Neural progenitor cell (in vitro differentiated cells): ENCODE results near the gene ANO2. TPM values are rescaled to one million over a fixed set of nuclear protein-coding genes. Genes with fewer than 3 reads are reported as not detected.

Experiments used
- DNase-seq: peaks from one replicate; pipeline ENCODE4 v3.0.0-alpha.2; 2016; ENCODE audit warnings: low spot score
- H2AFZ ChIP-seq: fragments of 200-600 bp; sonication (generic); replicated peaks from 2 replicates; pipeline ENCODE4 v1.6.1; 2016; ENCODE audit warnings: antibody characterized with exemption
- H3F3A ChIP-seq: fragments of 200-600 bp; sonication (generic); 2 replicates; pipeline ENCODE4 v1.6.1; 2016; ENCODE audit warnings: antibody characterized with exemption, low read depth
- H3K27ac ChIP-seq: fragments of 200-600 bp; sonication (generic); 2 replicates; pipeline ENCODE4 v1.5.1; 2016; ENCODE audit warnings: mild to moderate bottlenecking
- H3K27me3 ChIP-seq: fragments of 200-600 bp; sonication (generic); 2 replicates; pipeline ENCODE4 v1.6.1; 2016; ENCODE audit warnings: mild to moderate bottlenecking, moderate library complexity
- H3K36me3 ChIP-seq: fragments of 200-600 bp; sonication (generic); 2 replicates; pipeline ENCODE4 v1.5.1; 2016
- H3K4me1 ChIP-seq: fragments of 200-600 bp; sonication (generic); 2 replicates; pipeline ENCODE4 v1.6.1; 2016; ENCODE audit warnings: mixed run types
- H3K4me2 ChIP-seq: fragments of 200-600 bp; sonication (generic); 2 replicates; pipeline ENCODE4 v1.6.1; 2016
- H3K4me3 ChIP-seq: fragments of 200-600 bp; sonication (generic); 2 replicates; pipeline ENCODE4 v1.5.1; 2016
- H3K79me2 ChIP-seq: fragments of 200-600 bp; sonication (generic); 2 replicates; pipeline ENCODE4 v1.6.1; 2016; ENCODE audit warnings: low read depth
- H3K9ac ChIP-seq: fragments of 200-600 bp; sonication (generic); 2 replicates; pipeline ENCODE4 v1.6.1; 2016
- H3K9me3 ChIP-seq: fragments of 200-600 bp; sonication (generic); 2 replicates; pipeline ENCODE4 v1.5.1; 2016; ENCODE audit warnings: low read depth
- H4K20me1 ChIP-seq: fragments of 200-600 bp; sonication (generic); 2 replicates; pipeline ENCODE4 v1.6.1; 2016; ENCODE audit warnings: low read depth
- H3K27ac Mint-ChIP-seq: 3 replicates; pipeline ENCODE4 v1.8.0; 2021; ENCODE audit warnings: mixed read lengths
- H3K27me3 Mint-ChIP-seq: 2 replicates; pipeline ENCODE4 v1.8.0; 2022; ENCODE audit warnings: low read depth, mild to moderate bottlenecking, inconsistent platforms, moderate library complexity, mixed read lengths; ENCODE audit not compliant: insufficient read depth
- H3K36me3 Mint-ChIP-seq: 3 replicates; pipeline ENCODE4 v1.8.0; 2021; ENCODE audit warnings: mixed read lengths
- H3K4me1 Mint-ChIP-seq: 3 replicates; pipeline ENCODE4 v1.8.0; 2021; ENCODE audit warnings: mixed read lengths
- H3K4me3 Mint-ChIP-seq: 3 replicates; pipeline ENCODE4 v1.8.0; 2021; ENCODE audit warnings: mild to moderate bottlenecking, moderate library complexity, mixed read lengths
- H3K9me3 Mint-ChIP-seq: 3 replicates; pipeline ENCODE4 v1.8.0; 2020; ENCODE audit warnings: mixed read lengths
- EZH2 ChIP-seq: fragments of 200-600 bp; sonication (generic); IDR thresholded peaks from 2 replicates; pipeline ENCODE4 v1.6.1; 2017; ENCODE audit warnings: antibody characterized with exemption, mild to moderate bottlenecking, moderate library complexity
- EZH2phosphoT487 ChIP-seq: fragments of 200-600 bp; sonication (generic); IDR thresholded peaks from 2 replicates; pipeline ENCODE4 v1.6.1; 2017; ENCODE audit warnings: antibody characterized with exemption
- total RNA-seq: library from RNA; depleted of rRNA; stranded (reverse); fragments of >200 nt; gene quantifications from 2 replicates; pipeline ENCODE4 v1.2.3, GENCODE V29; 2015; ENCODE audit warnings: low replicate concordance
- TF ChIP-seq, protein P1 (sequence below): fragments of 200-600 bp; sonication (generic); IDR thresholded peaks from 2 replicates; pipeline ENCODE4 v1.5.1; 2017; ENCODE audit warnings: antibody characterized with exemption, mild to moderate bottlenecking

The ANO2 gene
- total RNA-seq, 1 donor from 2014 or later, result 4.8 TPM

DNA sequence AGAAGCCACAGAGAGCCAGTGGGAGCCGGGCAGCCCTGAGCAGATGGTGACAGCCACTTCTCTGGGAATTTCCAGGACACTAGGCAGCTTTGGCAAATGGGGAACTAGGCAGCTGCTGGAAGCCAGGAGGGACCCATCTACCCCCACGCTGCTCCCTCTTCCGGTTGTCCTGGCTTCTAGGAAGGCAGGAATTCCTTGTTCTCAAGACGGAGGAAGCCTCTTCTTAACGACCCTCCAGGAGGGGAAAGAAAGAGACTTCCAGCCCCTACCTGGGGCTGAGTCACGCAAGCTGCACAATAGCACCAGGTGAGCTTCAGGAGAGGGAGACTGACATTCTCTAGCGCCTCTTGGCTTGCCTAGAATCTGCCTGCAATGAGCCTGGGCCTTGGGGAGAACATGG, 141.5 kb downstream of the ANO2 start:
- Mint-ChIP-seq H3K36me3 (peaks cover 2% of the 10 kb centered on the region), H3K4me1 (peaks cover 6% of the 10 kb centered on the region), H3K27me3 (peaks cover 2% of the 10 kb centered on the region), H3K4me3 (no peak overlapping the region), H3K9me3 (no peaks in the 10 kb centered on the region), H3K27ac (no peak overlapping the region)
- no peaks in the 10 kb centered on the region for H3K36me3 ChIP-seq
- no peaks in the 10 kb centered on the region for H3K79me2 ChIP-seq
- H3K4me1 ChIP-seq, result no peaks in the 10 kb centered on the region
- H3K9me3 ChIP-seq, result no peaks in the 10 kb centered on the region
- DNase-seq, result no peak
- no peak overlapping the region for H3K27ac ChIP-seq
- no peaks in the 10 kb centered on the region for H3K27me3 ChIP-seq
- no peak overlapping the region for H3K4me2 ChIP-seq
- TF ChIP-seq EZH2 (no peak), EZH2phosphoT487 (no peak)
- TF ChIP-seq, protein P1, sequence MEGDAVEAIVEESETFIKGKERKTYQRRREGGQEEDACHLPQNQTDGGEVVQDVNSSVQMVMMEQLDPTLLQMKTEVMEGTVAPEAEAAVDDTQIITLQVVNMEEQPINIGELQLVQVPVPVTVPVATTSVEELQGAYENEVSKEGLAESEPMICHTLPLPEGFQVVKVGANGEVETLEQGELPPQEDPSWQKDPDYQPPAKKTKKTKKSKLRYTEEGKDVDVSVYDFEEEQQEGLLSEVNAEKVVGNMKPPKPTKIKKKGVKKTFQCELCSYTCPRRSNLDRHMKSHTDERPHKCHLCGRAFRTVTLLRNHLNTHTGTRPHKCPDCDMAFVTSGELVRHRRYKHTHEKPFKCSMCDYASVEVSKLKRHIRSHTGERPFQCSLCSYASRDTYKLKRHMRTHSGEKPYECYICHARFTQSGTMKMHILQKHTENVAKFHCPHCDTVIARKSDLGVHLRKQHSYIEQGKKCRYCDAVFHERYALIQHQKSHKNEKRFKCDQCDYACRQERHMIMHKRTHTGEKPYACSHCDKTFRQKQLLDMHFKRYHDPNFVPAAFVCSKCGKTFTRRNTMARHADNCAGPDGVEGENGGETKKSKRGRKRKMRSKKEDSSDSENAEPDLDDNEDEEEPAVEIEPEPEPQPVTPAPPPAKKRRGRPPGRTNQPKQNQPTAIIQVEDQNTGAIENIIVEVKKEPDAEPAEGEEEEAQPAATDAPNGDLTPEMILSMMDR, result no peak
- no peak overlapping the region for H3K9ac ChIP-seq
- no peaks in the 10 kb centered on the region for H4K20me1 ChIP-seq
- no peak overlapping the region for H3K4me3 ChIP-seq
- no peak overlapping the region for H2AFZ ChIP-seq
- no peaks in the 10 kb centered on the region for H3F3A ChIP-seq

DNA sequence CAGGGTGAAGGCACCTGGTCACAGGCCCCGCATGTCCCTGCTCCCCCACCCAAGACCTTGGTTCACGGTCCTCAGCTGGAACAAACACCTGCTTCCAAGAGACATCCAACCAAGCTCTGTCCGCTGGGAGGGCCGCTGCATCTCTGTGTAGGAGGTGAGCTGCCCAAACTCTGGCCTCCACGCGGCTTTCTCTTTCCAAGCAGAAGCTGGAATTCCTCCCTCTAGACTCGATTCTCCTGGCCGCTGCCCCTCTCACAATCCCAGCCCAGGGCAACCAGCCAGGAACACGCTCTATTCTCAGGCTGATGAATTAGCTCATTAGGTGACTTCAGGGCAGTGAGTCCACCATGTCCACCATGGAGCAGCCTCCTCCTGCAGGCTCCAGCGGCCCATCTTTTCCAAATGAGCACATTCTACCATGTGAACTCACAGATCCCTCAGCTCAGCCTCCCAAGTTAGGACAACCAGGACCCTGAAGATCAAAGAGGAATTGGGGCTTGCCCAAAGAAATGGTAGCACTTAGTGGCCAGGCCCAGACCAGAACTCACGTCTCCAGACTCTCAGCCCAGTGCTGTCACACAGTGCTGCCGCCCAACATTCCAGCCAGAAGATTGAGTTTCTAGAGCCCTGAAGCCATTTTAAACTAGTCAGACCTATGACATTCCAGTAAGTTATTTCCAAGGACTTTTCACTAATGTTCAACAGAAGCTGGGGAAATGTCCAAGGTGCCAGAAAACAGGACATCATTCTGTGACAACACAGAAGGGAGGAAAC, 146.6 kb downstream of the ANO2 start:
- no peak overlapping the region for H2AFZ ChIP-seq
- no peaks in the 10 kb centered on the region for H3K9me3 Mint-ChIP-seq
- H3K9ac ChIP-seq, result no peak overlapping the region
- H3K27me3 ChIP-seq, result no peaks in the 10 kb centered on the region
- H3K36me3 ChIP-seq, result no peaks in the 10 kb centered on the region
- peaks cover 2% of the 10 kb centered on the region for H3K36me3 Mint-ChIP-seq
- DNase-seq, result no peak
- H3K27ac ChIP-seq, result no peak overlapping the region
- no peaks in the 10 kb centered on the region for H3K79me2 ChIP-seq
- H3K27ac Mint-ChIP-seq, result no peak overlapping the region
- no peaks in the 10 kb centered on the region for H3K4me1 ChIP-seq
- H4K20me1 ChIP-seq, result no peaks in the 10 kb centered on the region
- no peak overlapping the region for H3K4me3 Mint-ChIP-seq
- no peaks in the 10 kb centered on the region for H3F3A ChIP-seq
- H3K4me3 ChIP-seq, result no peak overlapping the region
- H3K4me2 ChIP-seq, result no peak overlapping the region
- peaks cover 3% of the 10 kb centered on the region for H3K4me1 Mint-ChIP-seq
- H3K9me3 ChIP-seq, result no peaks in the 10 kb centered on the region
- no peak for TF ChIP-seq EZH2
- TF ChIP-seq, protein P1, result no peak
- peaks cover 5% of the 10 kb centered on the region for H3K27me3 Mint-ChIP-seq

DNA sequence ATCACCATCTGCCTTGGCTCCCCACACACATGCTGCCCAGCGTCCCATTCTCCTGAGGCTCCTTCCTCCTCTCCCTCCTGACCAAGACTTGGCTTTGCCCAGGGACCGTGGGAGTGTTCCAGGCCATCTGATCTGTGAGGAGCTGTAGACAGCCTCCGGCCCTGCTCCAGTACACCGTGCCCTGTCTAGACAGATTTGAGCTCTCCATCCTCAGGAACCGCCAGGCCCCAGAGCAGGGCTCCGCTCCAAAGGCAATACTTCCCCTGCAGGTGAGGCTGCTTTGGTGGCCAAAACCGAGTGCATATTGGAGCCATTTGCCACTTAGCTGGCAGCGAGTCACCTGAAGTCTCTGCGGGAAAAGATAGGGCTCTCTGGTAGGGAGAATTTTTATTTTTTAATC, 147.4 kb downstream of the ANO2 start:
- Mint-ChIP-seq H3K27ac (no peak overlapping the region), H3K9me3 (no peaks in the 10 kb centered on the region), H3K4me1 (peaks cover 3% of the 10 kb centered on the region), H3K36me3 (peaks cover 2% of the 10 kb centered on the region), H3K4me3 (no peak overlapping the region), H3K27me3 (peaks cover 3% of the 10 kb centered on the region)
- no peaks in the 10 kb centered on the region for H3K36me3 ChIP-seq
- H3K79me2 ChIP-seq, result no peaks in the 10 kb centered on the region
- H3K9ac ChIP-seq, result no peak overlapping the region
- DNase-seq, result no peak
- H3K27me3 ChIP-seq, result no peaks in the 10 kb centered on the region
- no peaks in the 10 kb centered on the region for H3F3A ChIP-seq
- H3K27ac ChIP-seq, result no peak overlapping the region
- no peak overlapping the region for H3K4me2 ChIP-seq
- H3K4me3 ChIP-seq, result no peak overlapping the region
- H3K9me3 ChIP-seq, result no peaks in the 10 kb centered on the region
- no peaks in the 10 kb centered on the region for H4K20me1 ChIP-seq
- no peaks in the 10 kb centered on the region for H3K4me1 ChIP-seq
- H2AFZ ChIP-seq, result no peak overlapping the region
- TF ChIP-seq EZH2phosphoT487 (no peak), EZH2 (no peak)
- TF ChIP-seq, protein P1, result no peak
